GM19395 (cell line): ENCODE data around the gene SAP130.

ENCODE experiments used
- ATAC-seq: cut with Tn5 transposase; IDR thresholded peaks from one replicate; pipeline ENCODE4 v1.9.1; 2021; ENCODE audit warnings: mild to moderate bottlenecking, moderate library complexity; ENCODE audit not compliant: unreplicated experiment

Gene SAP130

DNA sequence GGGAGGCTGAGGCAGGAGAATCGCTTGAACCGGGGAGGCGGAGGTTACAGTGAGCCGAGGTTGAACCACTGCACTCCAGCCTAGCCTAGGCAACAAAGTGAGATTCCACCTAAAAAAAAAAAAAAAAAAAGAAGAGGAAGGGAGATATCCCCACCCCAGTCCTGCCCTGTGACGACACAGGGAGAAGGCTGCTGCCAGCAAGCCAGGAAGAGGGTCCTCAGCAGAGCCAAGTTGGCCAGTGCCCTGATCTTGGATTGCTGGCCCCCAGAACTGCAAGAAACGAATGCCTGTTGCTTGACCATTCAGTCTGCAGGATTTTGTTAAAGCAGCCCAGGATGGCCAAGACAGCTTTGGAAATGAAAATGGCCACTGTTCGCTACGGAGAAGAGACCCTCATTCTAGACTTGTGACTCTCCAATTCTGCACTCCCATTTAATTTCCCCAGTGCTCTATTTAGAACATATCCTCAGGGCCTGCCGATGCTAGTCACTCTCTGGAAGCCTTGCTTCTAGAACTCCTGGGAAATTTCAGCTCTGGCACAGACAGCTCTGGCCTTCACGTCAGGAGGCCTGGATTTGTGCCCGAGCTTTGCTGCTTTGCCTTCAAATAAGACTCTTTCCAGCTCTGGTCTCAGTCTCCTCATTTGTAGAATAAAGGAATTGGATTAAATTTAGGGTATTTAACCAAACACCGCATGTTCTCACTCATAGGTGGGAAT, 126.4 kb downstream of the SAP130 start:
- no peak for ATAC-seq

DNA sequence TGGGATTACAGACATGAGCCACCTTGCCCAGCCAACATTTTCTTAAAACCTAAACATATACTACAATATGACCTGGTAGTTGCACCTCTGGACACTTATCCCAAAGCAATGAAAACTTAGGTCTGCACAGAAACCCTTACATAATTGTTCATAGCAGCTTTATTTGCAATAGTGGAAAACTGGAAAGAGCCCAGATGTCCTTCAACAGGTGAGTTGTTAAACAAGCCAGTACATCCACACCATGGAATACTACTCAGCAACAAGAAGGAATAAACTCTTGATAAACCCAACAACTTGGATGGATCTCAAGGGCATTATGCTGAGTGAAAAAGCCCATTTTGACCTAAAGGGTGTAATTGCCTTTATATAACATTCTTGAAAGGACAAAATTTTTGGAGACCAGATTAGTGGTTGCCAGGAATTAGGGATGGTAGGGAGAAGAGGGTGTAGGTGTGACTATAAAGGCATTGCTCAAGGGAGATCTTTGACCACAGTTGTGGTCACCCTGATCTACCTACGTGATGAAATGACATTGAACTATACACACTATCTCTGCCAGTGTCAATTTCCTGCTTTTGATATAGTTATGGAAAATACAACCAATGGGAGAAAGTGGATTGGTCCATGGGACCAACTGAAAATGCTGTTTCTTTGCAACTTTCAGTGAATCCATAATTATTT, 130.2 kb downstream of the SAP130 start:
- no peak for ATAC-seq

DNA sequence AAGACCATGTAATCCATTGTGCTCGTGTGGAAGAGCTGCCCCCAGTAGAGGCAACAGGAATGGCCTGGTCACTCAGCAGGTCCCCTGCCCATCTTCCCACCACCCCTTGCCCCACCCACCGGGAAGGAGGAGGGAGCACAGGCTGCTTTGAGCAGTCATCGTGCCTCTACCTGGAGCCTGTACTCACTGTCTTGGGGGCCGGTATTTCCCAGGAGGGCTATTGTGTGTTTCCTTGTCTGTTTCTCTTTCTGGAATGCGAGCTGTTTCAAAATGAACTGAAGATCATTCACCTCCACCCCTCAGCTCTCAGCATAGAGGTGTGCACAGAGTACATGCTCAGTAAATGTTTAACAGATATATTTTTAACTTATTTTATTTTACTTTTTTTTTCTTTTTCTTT, 134.4 kb downstream of the SAP130 start:
- no peak for ATAC-seq

DNA sequence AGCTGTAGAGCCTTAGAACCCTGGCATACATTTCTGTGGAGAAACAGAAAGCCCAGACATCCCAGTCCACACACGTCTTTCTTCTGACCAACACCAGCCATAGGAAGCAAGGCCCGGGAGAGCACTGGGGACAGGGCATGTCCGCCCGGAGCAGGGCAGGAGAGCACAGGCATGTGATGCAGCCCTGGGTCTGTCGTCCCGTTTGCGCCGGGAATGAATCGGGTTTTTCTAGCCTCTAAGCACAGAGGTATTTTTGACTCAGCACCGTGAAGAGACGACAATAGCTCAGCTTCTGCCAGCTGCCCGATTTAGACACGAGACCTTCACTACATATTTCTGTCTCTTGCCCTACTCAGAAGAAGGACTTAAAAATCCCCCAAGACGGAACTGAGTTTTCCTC, 134.8 kb downstream of the SAP130 start:
- no peak for ATAC-seq

DNA sequence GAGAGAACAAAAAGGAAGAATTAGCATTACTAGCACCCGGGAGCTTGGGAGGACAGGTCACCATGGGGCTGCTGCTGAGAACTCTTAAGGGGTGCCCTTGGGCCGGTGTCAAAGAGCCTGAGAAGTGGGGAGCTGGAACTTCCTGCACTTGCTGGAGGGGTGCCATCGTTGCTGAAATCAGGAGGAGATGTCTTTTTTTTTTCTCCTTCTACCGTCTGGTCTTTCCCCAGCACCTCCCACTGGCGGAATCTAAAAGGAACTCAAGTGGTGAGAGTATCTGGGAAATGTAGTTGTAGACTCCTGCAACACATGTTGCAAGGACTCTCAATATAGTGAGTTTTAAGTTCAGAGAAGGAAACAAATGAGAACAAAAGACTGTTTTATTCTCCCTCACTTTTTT, 136.0 kb downstream of the SAP130 start:
- no peak for ATAC-seq
